ENCODE results near the gene UNC119B.

GRCh38 chr12:120668091-120668867 lies 42.0 kb upstream of the UNC119B start:
- TF ChIP-seq CTCF (IDR thresholded peaks at IDR 0.05 in 4 of 5, conservative IDR thresholded peaks at IDR 0.05 in 1 of 5) (no peak), POLR2A (IDR thresholded peaks at IDR 0.05) (no peak)
